22Rv1 (cell line): ENCODE results near the gene ZCCHC17.

Experiments
- H3K27ac ChIP-seq: fragments of 450-650 bp; 2 replicates; pipeline ENCODE4 v1.5.1; 2017
- CTCF ChIP-seq: fragments of 450-650 bp; IDR thresholded peaks from 2 replicates; pipeline ENCODE4 v1.5.1; 2017; ENCODE audit warnings: mild to moderate bottlenecking
- ZFX ChIP-seq: fragments of 450-650 bp; IDR thresholded peaks from 2 replicates; pipeline ENCODE4 v1.6.1; 2017; ENCODE audit warnings: antibody characterized with exemption, borderline replicate concordance

The ZCCHC17 gene

DNA sequence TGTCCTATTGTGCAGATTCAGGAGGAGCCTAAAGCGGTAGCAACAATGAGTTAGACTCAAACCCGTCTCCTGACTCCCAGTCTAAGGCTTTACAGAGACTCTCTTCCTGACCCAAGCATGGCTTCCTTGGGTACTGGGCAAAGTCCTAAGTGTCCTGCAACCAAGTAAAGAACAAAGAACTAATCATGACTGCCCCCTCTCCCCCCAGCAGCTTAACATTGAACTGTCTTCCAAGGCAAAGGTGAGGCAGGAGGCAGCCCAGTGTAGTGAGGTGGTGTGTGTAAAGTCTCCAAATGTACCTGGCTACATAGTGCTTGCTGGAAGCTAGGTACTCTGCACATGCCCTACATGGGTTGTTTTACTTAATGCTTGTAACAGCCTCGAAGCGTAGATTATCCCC lies 73.7 kb downstream of the ZCCHC17 start:
- no peak overlapping the region for H3K27ac ChIP-seq
- TF ChIP-seq ZFX (no peak), CTCF (no peak)

DNA sequence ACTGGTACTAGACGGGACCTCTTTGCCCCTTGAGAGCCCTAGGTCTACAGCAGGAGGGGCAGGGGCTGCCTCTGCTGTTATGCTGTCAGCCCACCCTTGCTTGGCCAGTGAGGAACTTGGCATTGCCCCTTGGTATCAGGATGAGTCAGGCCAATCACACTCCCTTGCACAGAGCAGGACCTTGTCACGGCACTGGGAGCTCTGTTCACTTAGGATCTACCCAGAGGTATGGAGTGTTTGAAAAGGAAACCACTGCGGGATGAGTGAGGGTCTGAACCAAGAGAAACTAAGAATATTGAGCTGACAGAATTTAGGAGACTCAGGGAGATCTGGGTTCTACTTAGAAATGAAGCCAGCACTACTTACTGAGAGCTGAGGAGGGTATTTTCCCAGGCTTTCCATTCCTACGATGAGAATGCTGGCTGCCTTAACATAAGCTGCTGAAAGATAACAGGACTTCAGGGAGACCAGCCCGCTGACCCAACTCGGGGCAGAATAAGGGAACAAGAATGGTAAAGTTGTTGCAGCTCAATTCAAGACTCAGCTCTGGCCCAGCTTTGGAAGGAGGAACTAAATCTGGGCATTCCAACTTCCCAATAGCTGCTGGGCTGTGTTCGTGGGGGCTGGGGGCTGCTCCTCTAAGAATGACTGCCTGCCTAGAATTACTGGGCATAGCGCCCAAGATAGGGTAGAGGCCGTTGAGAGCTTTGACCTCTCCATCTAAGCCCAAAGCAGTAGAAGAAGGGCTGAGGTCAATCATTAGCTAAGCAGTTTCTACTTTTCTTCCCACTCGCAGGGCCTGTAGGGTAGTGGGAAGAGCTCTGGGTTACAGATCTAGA lies 74.5 kb downstream of the ZCCHC17 start:
- no peak overlapping the region for H3K27ac ChIP-seq
- TF ChIP-seq CTCF (no peak), ZFX (no peak)

DNA sequence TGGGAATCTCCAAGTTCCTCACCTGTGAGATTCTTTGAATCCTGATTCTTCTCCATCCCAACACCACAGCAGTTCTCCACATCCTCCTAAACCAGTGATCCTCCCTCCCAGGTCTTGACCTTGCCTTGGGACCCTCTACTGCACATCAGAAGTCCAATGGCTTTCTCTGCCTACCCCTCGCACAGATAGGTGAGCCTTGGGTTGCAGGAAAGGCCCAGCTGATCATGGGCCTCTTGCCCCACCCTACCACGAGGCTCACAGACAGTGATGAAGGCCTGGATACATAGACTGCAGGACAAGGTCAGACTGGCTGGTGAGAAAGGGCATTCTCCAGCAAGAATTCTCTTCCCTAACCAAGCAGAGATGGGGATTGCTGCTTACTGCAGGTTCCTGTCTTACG lies 75.2 kb downstream of the ZCCHC17 start:
- TF ChIP-seq ZFX (no peak), CTCF (no peak)
- no peak overlapping the region for H3K27ac ChIP-seq

DNA sequence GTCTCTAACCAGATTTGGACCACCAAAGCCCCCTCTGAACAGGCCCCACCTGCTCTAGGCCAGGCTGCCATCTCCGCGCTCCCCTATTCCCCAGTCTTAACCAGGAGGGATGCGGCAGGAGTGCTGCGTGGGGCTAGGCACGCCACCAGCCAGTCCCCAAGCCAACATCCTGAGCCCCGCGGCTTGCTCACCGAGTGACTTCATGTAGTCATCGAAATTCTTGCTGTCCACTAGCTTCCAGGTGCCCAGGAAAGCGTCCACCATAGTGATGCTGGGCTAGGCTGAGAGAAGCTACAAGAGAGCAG lies 75.9 kb downstream of the ZCCHC17 start:
- H3K27ac ChIP-seq: no peak overlapping the region
- TF ChIP-seq ZFX (no peak), CTCF (no peak)

- no peak within 1 kb of the TSS for H3K27ac ChIP-seq
- TF ChIP-seq ZFX (no peak), CTCF (no peak)
Observed at GRCh38 chr1:31373056-31373896, 76.4 kb downstream of the ZCCHC17 start, which contains the start of gene FABP3. TSS of gene FABP3 (minus strand) at chr1:31373076. CDS start at chr1:31373014, 62 bp downstream.

GRCh38 chr1:31373897-31374486 lies 77.2 kb downstream of the ZCCHC17 start:
- no peak overlapping the region for H3K27ac ChIP-seq
- TF ChIP-seq ZFX (no peak), CTCF (no peak)
